Measurements from ENCODE around the gene CAGE1. TPM values are rescaled to one million over a fixed set of nuclear protein-coding genes. Genes with fewer than 3 reads are reported as not detected.
"Not testable (repeated sequence)": the region's sequence is repeated elsewhere in the genome, so short reads cannot be mapped to it uniquely, and the experiment has no call there.

The CAGE1 gene
- total RNA-seq, 1 donor from 2014 or later, result not detected

- no peak for DNase-seq (ENCODE audit: low read depth)
These were observed 21.3 kb upstream of the CAGE1 start for GRCh38 chr6:7410851-7411250.

GRCh38 chr6:7409740-7410139 is 20.2 kb upstream of the CAGE1 start:
- DNase-seq (ENCODE audit: low read depth), result no peak

- DNase-seq (ENCODE audit: low read depth), result no peak
These were observed 17.2 kb upstream of the CAGE1 start for GRCh38 chr6:7406743-7407142.

- DNase-seq (ENCODE audit: low read depth), result no peak
These were observed 15.0 kb upstream of the CAGE1 start for GRCh38 chr6:7404546-7404945.

- no peak for DNase-seq (ENCODE audit: low read depth)
These were observed 13.2 kb upstream of the CAGE1 start for GRCh38 chr6:7402716-7403115.

- no peak for DNase-seq (ENCODE audit: low read depth)
These were observed 11.5 kb upstream of the CAGE1 start for GRCh38 chr6:7401075-7401474.

DNA sequence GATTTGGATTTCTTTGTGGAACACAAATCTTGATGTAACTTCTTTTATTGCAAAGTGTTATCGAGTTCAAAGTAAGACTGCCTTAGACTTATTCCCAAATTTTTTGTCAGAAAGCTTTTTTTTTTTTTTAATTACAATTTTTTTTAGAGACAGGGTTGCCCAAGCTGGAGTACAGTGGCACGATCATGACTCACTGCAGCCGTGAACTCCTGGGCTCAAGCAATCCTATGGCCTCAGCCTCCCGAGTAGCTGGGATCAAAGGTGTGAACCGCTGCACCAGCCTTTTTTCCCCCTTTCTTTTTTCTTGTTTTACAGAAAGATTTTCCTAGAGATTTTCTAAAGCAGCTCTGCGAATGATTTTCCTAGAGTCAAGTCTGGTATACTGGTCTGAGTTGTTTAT is 2.9 kb upstream of the CAGE1 start:
- no peak for DNase-seq (ENCODE audit: low read depth)

- no peak for DNase-seq (ENCODE audit: low read depth)
These were observed 1.6 kb upstream of the CAGE1 start for GRCh38 chr6:7391151-7391550.

- peak; percentile 5 for DNase-seq (ENCODE audit: low read depth)
These were observed 810 bp upstream of the CAGE1 start for GRCh38 chr6:7390226-7390878.

- no peak for DNase-seq (ENCODE audit: low read depth)
These were observed 436 bp downstream of the CAGE1 start for GRCh38 chr6:7389162-7389450.

DNA sequence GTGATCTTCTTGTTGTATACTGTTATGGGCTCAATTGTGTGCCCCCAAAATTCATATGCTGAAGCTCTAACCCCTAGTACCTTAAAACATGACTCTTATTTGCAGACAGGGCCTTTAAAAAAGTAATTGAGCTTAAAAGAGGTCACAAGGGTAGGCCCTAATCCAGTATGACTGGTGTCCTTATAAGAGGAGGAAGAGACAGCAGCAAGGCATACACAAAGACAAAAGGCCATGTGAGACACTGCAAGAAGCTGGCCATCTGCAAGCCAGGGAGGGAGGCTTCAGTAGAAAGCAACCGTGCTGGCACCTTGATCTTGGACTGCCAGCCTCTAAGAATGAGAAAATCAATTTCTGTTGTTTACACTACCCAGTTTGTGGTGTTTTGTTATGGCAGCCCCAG is 8.4 kb downstream of the CAGE1 start:
- DNase-seq (ENCODE audit: low read depth), result no peak

GRCh38 chr6:7378740-7379139 is 10.8 kb downstream of the CAGE1 start:
- no peak for DNase-seq (ENCODE audit: low read depth)

GRCh38 chr6:7377961-7378360 is 11.6 kb downstream of the CAGE1 start:
- DNase-seq (ENCODE audit: low read depth), result no peak

GRCh38 chr6:7373739-7374138 is 15.8 kb downstream of the CAGE1 start:
- no peak for DNase-seq (ENCODE audit: low read depth)

DNA sequence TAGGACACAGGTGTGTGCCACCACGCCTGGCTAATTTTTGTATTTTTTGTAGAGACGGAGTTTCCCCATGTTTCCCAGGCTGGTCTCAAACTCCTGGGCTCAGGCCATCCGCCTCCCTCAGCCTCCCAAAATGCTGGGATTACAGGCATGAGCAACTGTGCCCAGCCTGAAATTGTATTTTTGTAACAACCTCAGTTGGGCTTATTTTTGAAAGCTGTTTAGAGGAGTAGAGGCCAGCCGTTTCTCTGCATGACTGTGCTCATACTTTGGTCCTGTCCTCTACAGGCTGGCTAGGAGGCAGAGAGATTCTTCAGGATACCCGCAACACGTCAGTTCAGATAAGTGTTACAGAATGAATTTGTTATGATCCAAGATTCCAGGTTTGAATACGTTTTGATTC is 22.1 kb downstream of the CAGE1 start:
- DNase-seq (ENCODE audit: low read depth), result no peak

- not testable (repeated sequence) for DNase-seq (ENCODE audit: low read depth)
These were observed 37.6 kb downstream of the CAGE1 start for GRCh38 chr6:7351916-7352315.

DNA sequence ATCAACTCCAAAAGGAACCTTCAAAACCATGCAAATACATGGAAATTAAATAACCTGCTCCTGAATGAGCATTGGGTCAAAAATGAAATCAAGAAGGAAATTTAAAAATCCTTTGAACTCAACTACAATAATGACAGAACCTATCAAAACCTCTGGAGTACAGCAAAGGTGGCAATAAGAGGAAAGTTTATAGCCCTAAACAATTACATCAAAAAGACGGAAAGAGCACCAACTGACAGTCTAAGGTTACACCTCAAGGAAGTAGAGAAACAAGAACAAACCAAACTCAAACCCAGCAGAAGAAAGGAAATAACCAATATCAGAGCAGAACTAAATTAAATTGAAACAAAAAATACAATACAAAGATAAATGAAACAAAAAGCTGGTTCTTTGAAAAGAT is 39.0 kb downstream of the CAGE1 start:
- not testable (repeated sequence) for DNase-seq (ENCODE audit: low read depth)

DNA sequence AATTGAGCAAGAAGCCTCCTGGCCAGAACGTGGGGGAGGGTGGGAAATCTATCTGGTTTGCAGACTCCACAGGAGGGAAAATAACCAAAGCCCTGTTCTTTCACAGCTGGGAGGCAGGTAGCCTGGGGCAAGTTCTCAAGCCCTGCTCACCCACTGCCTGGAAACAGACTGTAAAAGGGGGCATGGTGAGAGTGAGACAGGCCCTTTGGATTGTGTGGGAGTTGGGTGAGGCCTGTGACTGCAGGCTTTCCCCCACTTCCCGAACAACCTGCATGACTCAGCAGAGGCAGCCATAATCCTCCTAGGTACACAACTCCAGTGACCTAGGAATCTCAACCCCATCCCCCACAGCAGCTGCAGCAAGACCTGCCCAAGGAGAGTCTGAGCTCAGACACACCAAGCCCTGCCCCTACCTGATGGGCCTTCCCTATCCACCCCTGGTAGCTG is 42.0 kb downstream of the CAGE1 start:
- not testable (repeated sequence) for DNase-seq (ENCODE audit: low read depth)

DNA sequence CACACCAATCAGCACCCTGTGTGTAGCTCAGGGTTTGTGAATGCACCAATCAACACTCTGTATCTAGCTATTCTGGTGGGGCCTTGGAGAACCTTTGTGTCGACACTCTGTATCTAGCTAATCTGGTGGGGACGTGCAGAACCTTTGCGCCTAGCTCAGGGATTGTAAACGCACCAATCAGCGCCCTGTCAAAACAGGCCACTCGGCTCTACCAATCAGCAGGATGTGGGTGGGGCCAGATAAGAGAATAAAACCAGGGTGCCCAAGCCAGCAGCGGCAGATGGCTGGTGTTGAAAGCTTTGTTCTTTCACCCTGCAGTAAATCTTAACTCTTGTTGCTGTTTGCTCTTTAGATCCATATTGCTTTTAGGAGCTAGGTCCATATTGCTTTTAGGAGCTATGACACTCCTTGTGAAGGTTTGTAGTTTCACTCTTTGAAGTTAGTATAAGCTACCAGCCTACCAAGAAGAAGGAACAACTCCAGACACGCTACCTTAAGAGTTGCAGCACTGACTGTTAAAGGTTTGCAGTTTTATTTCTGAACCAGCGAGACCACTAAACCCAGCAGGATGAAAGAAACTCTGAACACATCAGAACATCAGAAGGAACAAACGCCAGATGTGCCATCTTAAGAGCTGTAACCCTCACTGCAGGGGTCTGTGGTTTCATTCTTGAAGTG is 44.6 kb downstream of the CAGE1 start:
- not testable (repeated sequence) for DNase-seq (ENCODE audit: low read depth)

DNA sequence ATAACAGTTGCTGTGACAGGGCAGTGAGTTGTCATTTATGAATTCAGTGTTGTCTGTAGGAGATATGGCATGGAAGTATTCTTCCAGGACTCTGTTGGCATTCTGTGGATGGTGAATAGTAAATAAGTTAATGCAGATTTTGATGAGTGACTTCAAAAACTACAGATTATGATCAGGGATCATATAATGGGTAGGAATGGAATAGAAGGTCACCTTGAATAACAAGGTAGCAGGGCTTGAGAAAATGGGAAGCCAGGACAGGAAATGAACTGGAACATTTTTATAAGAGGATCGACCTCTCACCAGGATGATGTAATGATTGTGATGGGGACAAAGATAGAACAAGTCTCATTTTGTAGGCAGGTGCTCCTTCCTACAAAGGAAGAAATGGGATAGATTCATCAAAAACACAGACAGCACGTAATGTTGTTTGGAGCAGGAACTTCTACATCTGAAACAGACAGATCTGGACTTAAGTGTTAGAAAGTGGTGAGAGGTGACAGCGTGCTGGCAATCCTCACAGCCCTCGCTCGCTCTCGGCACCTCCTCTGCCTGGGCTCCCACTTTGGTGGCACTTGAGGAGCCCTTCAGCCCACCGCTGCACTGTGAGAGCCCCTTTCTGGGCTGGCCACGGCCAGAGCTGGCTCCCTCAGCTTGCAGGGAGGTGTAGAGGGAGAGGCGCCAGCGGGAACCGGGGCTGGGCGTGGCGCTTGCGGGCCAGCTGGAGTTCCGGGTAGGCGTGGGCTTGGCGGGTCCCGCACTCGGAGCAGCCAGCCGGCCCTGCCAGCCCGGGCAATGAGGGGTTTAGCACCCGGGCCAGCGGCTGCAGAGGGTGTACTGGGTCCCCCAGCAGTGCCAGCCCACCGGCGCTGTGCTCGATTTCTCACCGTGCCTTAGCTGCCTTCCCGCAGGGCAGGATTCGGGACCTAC is 45.7 kb downstream of the CAGE1 start:
- no peak for DNase-seq (ENCODE audit: low read depth)

- peak; percentile 25 for DNase-seq (ENCODE audit: low read depth)
These were observed 47.4 kb downstream of the CAGE1 start for GRCh38 chr6:7341989-7342742.

All from myocyte (in vitro differentiated cells).